ENCODE measurements around the gene TRAPPC10. TPM values are rescaled to one million over a fixed set of nuclear protein-coding genes. Genes with fewer than 3 reads are reported as not detected.

TRAPPC10 gene
- total and polyA plus RNA-seq, 4 donors: 7.7 to 43.5 (median 29.7) TPM

DNA sequence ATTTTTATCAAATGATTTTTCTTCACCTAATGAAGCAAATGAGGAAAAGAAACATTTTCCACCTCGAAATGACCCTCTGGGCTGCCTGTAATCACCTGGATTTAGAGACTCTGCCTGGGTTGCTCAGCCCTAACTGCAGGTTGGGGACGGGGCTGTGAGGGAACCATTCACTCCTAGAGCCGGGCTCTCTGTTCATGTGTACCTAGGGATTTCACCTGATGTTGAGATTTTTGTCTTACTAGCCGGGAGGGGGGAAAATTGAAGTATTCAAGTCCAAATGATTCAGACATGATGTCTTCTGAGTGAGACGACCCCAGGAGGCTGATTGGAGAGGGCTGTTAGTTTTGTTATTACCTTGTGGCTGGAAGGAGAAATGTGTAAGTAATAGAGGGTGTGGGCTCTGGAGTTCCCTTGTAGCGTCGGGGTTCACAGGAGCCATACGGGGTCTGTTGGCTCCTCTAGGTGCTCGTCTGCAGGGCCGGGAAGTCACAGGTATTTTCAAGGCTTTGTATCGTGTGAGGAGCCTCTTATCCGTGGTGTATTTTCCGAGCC lies 52.8 kb downstream of the TRAPPC10 start:
- H3K9me3 ChIP-seq (ENCODE audit: control insufficient read depth in 4 of 4, insufficient read depth in 3 of 4, low read length in 3 of 4): no peaks in the 10 kb centered on the region
- TF ChIP-seq, protein P1, sequence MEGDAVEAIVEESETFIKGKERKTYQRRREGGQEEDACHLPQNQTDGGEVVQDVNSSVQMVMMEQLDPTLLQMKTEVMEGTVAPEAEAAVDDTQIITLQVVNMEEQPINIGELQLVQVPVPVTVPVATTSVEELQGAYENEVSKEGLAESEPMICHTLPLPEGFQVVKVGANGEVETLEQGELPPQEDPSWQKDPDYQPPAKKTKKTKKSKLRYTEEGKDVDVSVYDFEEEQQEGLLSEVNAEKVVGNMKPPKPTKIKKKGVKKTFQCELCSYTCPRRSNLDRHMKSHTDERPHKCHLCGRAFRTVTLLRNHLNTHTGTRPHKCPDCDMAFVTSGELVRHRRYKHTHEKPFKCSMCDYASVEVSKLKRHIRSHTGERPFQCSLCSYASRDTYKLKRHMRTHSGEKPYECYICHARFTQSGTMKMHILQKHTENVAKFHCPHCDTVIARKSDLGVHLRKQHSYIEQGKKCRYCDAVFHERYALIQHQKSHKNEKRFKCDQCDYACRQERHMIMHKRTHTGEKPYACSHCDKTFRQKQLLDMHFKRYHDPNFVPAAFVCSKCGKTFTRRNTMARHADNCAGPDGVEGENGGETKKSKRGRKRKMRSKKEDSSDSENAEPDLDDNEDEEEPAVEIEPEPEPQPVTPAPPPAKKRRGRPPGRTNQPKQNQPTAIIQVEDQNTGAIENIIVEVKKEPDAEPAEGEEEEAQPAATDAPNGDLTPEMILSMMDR (IDR thresholded peaks at IDR 0.05; ENCODE audit: control extremely low read depth, extremely low read depth): no peak
- no peak overlapping the region for H3K4me3 ChIP-seq
- ATAC-seq (ENCODE audit: insufficient read depth, low FRiP score): no peak
- DNase-seq: no peak
- H3K4me1 ChIP-seq (ENCODE audit: control insufficient read depth in 5 of 5, insufficient read depth in 5 of 5, low read length in 5 of 5): no peaks in the 10 kb centered on the region
- no peaks in the 10 kb centered on the region for H3K27me3 ChIP-seq (ENCODE audit: control insufficient read depth in 3 of 3, insufficient read depth in 3 of 3, low read length in 2 of 3)
- H3K36me3 ChIP-seq (ENCODE audit: control insufficient read depth in 4 of 4, insufficient read depth in 4 of 4, low read length in 4 of 4): peaks cover 11 to 28% (median 13%) of the 10 kb centered on the region in 4 donors
- no peak overlapping the region for H3K27ac ChIP-seq (ENCODE audit: low read depth in 1 of 2, low read length in 1 of 2)
- 90% methylated on average over 13 of the region's 13 CpGs for WGBS, 2 donors
- H3K9ac ChIP-seq (ENCODE audit: insufficient read depth in 1 of 2, low read length in 2 of 2): no peak overlapping the region

DNA sequence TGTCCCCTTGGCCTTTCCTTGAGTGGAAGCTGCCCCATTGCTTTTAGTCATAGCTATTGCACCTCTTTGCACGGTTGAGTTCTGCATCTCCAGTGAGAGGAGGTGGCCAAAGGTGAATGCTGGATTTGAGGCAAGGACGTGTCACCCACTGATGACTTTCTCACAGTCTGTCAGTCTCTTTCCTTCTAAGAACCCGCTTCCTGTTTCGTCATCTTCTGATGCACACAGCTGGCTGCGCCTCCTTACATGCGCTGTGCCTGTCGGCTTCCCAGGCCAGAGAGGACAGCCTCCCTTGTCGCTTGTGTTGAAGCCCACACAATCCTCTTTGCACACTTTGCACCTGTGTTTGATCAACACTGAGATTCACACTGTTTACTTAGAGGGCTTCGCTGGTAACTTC lies 53.3 kb downstream of the TRAPPC10 start:
- TF ChIP-seq, protein P1 (IDR thresholded peaks at IDR 0.05; ENCODE audit: control extremely low read depth, extremely low read depth): no peak
- WGBS, 2 donors: 36 to 67% methylated on average over 9 of the region's 9 CpGs
- no peak for DNase-seq
- H3K36me3 ChIP-seq (ENCODE audit: control insufficient read depth in 4 of 4, insufficient read depth in 4 of 4, low read length in 4 of 4): peaks cover 11 to 31% (median 13%) of the 10 kb centered on the region in 4 donors
- no peak overlapping the region for H3K4me3 ChIP-seq
- H3K27me3 ChIP-seq (ENCODE audit: control insufficient read depth in 3 of 3, insufficient read depth in 3 of 3, low read length in 2 of 3): no peaks in the 10 kb centered on the region
- ATAC-seq (ENCODE audit: insufficient read depth, low FRiP score): no peak
- no peaks in the 10 kb centered on the region for H3K4me1 ChIP-seq (ENCODE audit: control insufficient read depth in 5 of 5, insufficient read depth in 5 of 5, low read length in 5 of 5)
- H3K9me3 ChIP-seq (ENCODE audit: control insufficient read depth in 4 of 4, insufficient read depth in 3 of 4, low read length in 3 of 4): no peaks in the 10 kb centered on the region
- H3K27ac ChIP-seq (ENCODE audit: low read depth in 1 of 2, low read length in 1 of 2): no peak overlapping the region
- no peak overlapping the region for H3K9ac ChIP-seq (ENCODE audit: insufficient read depth in 1 of 2, low read length in 2 of 2)

DNA sequence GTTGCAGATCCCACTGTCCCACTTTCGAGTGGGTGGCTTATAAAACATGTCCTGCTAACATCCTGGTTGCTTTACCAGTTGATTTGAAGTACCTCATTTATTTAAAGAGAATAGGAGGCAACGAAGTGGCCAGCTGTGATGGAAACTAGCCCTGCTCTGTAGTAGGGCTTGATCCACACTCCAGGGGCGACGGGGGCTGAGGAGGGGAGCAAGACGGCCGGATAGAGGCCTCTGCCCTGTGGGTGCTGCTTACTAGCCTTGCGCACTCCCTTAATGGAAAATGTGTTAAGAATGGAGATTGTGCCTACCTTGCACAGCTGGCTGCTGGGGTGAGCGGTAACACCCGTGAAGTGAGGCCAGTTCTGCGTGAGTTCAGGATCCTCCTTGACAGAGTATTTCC lies 54.0 kb downstream of the TRAPPC10 start:
- no peaks in the 10 kb centered on the region for H3K4me1 ChIP-seq (ENCODE audit: control insufficient read depth in 5 of 5, insufficient read depth in 5 of 5, low read length in 5 of 5)
- 89 to 93% methylated on average over 10 of the region's 10 CpGs for WGBS, 2 donors
- H3K9ac ChIP-seq (ENCODE audit: insufficient read depth in 1 of 2, low read length in 2 of 2): no peak overlapping the region
- no peaks in the 10 kb centered on the region for H3K27me3 ChIP-seq (ENCODE audit: control insufficient read depth in 3 of 3, insufficient read depth in 3 of 3, low read length in 2 of 3)
- H3K4me3 ChIP-seq: no peak overlapping the region
- H3K27ac ChIP-seq (ENCODE audit: low read depth in 1 of 2, low read length in 1 of 2): no peak overlapping the region
- H3K36me3 ChIP-seq (ENCODE audit: control insufficient read depth in 4 of 4, insufficient read depth in 4 of 4, low read length in 4 of 4): peaks cover 11 to 37% (median 15%) of the 10 kb centered on the region in 4 donors
- no peak for DNase-seq
- ATAC-seq (ENCODE audit: insufficient read depth, low FRiP score): no peak
- TF ChIP-seq, protein P1 (IDR thresholded peaks at IDR 0.05; ENCODE audit: control extremely low read depth, extremely low read depth): no peak
- H3K9me3 ChIP-seq (ENCODE audit: control insufficient read depth in 4 of 4, insufficient read depth in 3 of 4, low read length in 3 of 4): no peaks in the 10 kb centered on the region
